ENCODE measurements around the gene IGSF3.

The IGSF3 gene

GRCh38 chr1:116667575-116668105, at the start of gene IGSF3:
Gene IGSF3, minus strand, starts transcription at chr1:116667733. Its CDS starts 1,407 bp downstream, at chr1:116666326.
- peak in 30 of 42 donors; percentile 22 to 70 (median 46) for DNase-seq
- intact Hi-C loops (cut with DNase I), result no loop called here

GRCh38 chr1:116717318-116717717, 49.8 kb upstream of the IGSF3 start:
- no peak for DNase-seq
- intact Hi-C loops (cut with DNase I), result no loop called here

- no peak for DNase-seq
- intact Hi-C loops (cut with DNase I), result no loop called here
Observed at GRCh38 chr1:116716391-116716790, 48.9 kb upstream of the IGSF3 start.

- DNase-seq, result no peak
- intact Hi-C loops (cut with DNase I), result no loop called here
Observed at GRCh38 chr1:116713474-116713873, 45.9 kb upstream of the IGSF3 start.

GRCh38 chr1:116712510-116712909, 45.0 kb upstream of the IGSF3 start:
- DNase-seq, result no peak
- intact Hi-C loops (cut with DNase I), result no loop called here

- peak in 25 of 42 donors; percentile 19 to 73 (median 39) for DNase-seq
- intact Hi-C loops (cut with DNase I), result no loop called here
Observed at GRCh38 chr1:116711263-116711840, 43.8 kb upstream of the IGSF3 start.

GRCh38 chr1:116710420-116711262, 43.1 kb upstream of the IGSF3 start:
- peak in 7 of 42 donors; percentile 15 to 47 (median 40) for DNase-seq
- intact Hi-C loops (cut with DNase I), result no loop called here

GRCh38 chr1:116709666-116710167, 42.2 kb upstream of the IGSF3 start:
- intact Hi-C loops (cut with DNase I), result no loop called here
- peak in 17 of 42 donors; percentile 13 to 71 (median 40) for DNase-seq

GRCh38 chr1:116708255-116708900, 40.8 kb upstream of the IGSF3 start:
- no peak for DNase-seq
- intact Hi-C loops (cut with DNase I), result no loop called here

- DNase-seq, result no peak
- intact Hi-C loops (cut with DNase I), result no loop called here
Observed at GRCh38 chr1:116706841-116707240, 39.3 kb upstream of the IGSF3 start.

- no peak for DNase-seq
- intact Hi-C loops (cut with DNase I), result no loop called here
Observed at GRCh38 chr1:116706123-116706522, 38.6 kb upstream of the IGSF3 start.

- DNase-seq, result no peak
- intact Hi-C loops (cut with DNase I), result no loop called here
Observed at GRCh38 chr1:116704278-116704677, 36.7 kb upstream of the IGSF3 start.

- intact Hi-C loops (cut with DNase I), result no loop called here
- no peak for DNase-seq
Observed at GRCh38 chr1:116699605-116700004, 32.1 kb upstream of the IGSF3 start.

- intact Hi-C loops (cut with DNase I), result no loop called here
- no peak for DNase-seq
Observed at GRCh38 chr1:116698244-116698595, 30.7 kb upstream of the IGSF3 start.

- intact Hi-C loops (cut with DNase I), result no loop called here
- no peak for DNase-seq
Observed at GRCh38 chr1:116697548-116698243, 30.2 kb upstream of the IGSF3 start.

GRCh38 chr1:116694524-116694923, 27.0 kb upstream of the IGSF3 start:
- intact Hi-C loops (cut with DNase I), result no loop called here

GRCh38 chr1:116693759-116694480, 26.4 kb upstream of the IGSF3 start:
- DNase-seq, result no peak
- intact Hi-C loops (cut with DNase I), result no loop called here

More at GRCh38 chr1:116694524-116694923, 27.0 kb upstream of the IGSF3 start:
- DNase-seq, result no peak

GRCh38 chr1:116692879-116693278, 25.3 kb upstream of the IGSF3 start:
- no peak for DNase-seq

More at GRCh38 chr1:116692879-116693278, 25.3 kb upstream of the IGSF3 start:
- intact Hi-C loops (cut with DNase I), result no loop called here

Measured in head of caudate nucleus (tissue), 42 donors.